OCI-LY1 (cell line): ENCODE measurements around the gene ODF4.

Experiments
- H2AFZ ChIP-seq: fragments of 200-600 bp; sonication (generic), shearing (Covaris generic); 2 replicates; pipeline ENCODE4 v1.6.0; 2014; ENCODE audit warnings: antibody characterized with exemption, mild to moderate bottlenecking, low read length
- H3F3A ChIP-seq: fragments of 200-600 bp; sonication (generic), shearing (Covaris generic); 2 replicates; pipeline ENCODE4 v1.6.0; 2014; ENCODE audit warnings: mild to moderate bottlenecking, antibody characterized with exemption, low read length, moderate library complexity; ENCODE audit not compliant: insufficient read depth
- H3K27ac ChIP-seq: fragments of 200-600 bp; sonication (generic); 2 replicates; pipeline ENCODE4 v1.5.1; 2014; ENCODE audit warnings: low read length, mixed run types, mild to moderate bottlenecking, low read depth; ENCODE audit not compliant: poor library complexity, severe bottlenecking
- H3K27me3 ChIP-seq: fragments of 200-600 bp; sonication (generic); 2 replicates; pipeline ENCODE4 v1.6.0; 2014; ENCODE audit warnings: antibody characterized with exemption, mild to moderate bottlenecking, low read length, moderate library complexity; ENCODE audit not compliant: insufficient read depth
- H3K36me3 ChIP-seq: fragments of 200-600 bp; sonication (generic); 2 replicates; pipeline ENCODE4 v1.6.1; 2014; ENCODE audit warnings: mild to moderate bottlenecking, antibody characterized with exemption, low read length, moderate library complexity, mixed read lengths; ENCODE audit not compliant: insufficient read depth
- H3K4me1 ChIP-seq: fragments of 200-600 bp; sonication (generic); 2 replicates; pipeline ENCODE4 v1.5.1; 2014; ENCODE audit warnings: mild to moderate bottlenecking, low read length, moderate library complexity; ENCODE audit not compliant: insufficient read depth, severe bottlenecking
- H3K4me2 ChIP-seq: fragments of 200-600 bp; sonication (generic), shearing (Covaris generic); 2 replicates; pipeline ENCODE4 v1.6.1; 2014; ENCODE audit warnings: low read length
- H3K4me3 ChIP-seq: fragments of 200-600 bp; sonication (generic); 2 replicates; pipeline ENCODE4 v1.5.1; 2014; ENCODE audit warnings: low read length, low read depth, mild to moderate bottlenecking, mixed read lengths; ENCODE audit not compliant: poor library complexity, severe bottlenecking
- H3K79me2 ChIP-seq: fragments of 200-600 bp; shearing (Covaris generic); 2 replicates; pipeline ENCODE4 v1.6.1; 2016; ENCODE audit warnings: mixed run types, low read length, mixed read lengths; ENCODE audit not compliant: insufficient read depth
- H3K9ac ChIP-seq: fragments of 200-600 bp; sonication (generic), shearing (Covaris generic); 2 replicates; pipeline ENCODE4 v1.6.1; 2014; ENCODE audit warnings: mild to moderate bottlenecking, low read length, mixed read lengths
- H3K9me2 ChIP-seq: fragments of 200-600 bp; sonication (generic), shearing (Covaris generic); 2 replicates; pipeline ENCODE4 v1.6.1; 2014; ENCODE audit warnings: low read depth, mild to moderate bottlenecking, low read length, mixed read lengths
- H3K9me3 ChIP-seq: fragments of 200-600 bp; shearing (Covaris generic); 2 replicates; pipeline ENCODE4 v1.6.1; 2014; ENCODE audit warnings: low read length, mixed read lengths
- H4K20me1 ChIP-seq: fragments of 200-600 bp; sonication (generic), shearing (Covaris generic); 2 replicates; pipeline ENCODE4 v1.6.0; 2016; ENCODE audit warnings: mild to moderate bottlenecking, low read length; ENCODE audit not compliant: insufficient read depth
- CTCF ChIP-seq: fragments of 200-600 bp; sonication (generic), shearing (Covaris generic); IDR thresholded peaks from 2 replicates; pipeline ENCODE4 v1.5.1; 2017; ENCODE audit warnings: mild to moderate bottlenecking, antibody characterized with exemption, low read length, moderate library complexity, mixed read lengths
- EZH2 ChIP-seq: fragments of 200-600 bp; sonication (generic), shearing (Covaris generic); IDR thresholded peaks from 2 replicates; pipeline ENCODE4 v1.8.0; 2017; ENCODE audit warnings: borderline replicate concordance, mixed run types, mild to moderate bottlenecking, antibody characterized with exemption, low read length, moderate library complexity, mixed read lengths

ODF4 gene

GRCh38 chr17:8324923-8325322, 14.7 kb upstream of the ODF4 start:
- no peak overlapping the region for H2AFZ ChIP-seq
- H3K27ac ChIP-seq, result no peak overlapping the region
- TF ChIP-seq EZH2 (no peak), CTCF (no peak)
- no peaks in the 10 kb centered on the region for H3K79me2 ChIP-seq
- H3F3A ChIP-seq, result no peaks in the 10 kb centered on the region
- no peaks in the 10 kb centered on the region for H3K4me1 ChIP-seq
- H3K9me3 ChIP-seq, result no peaks in the 10 kb centered on the region
- H3K4me2 ChIP-seq, result no peak overlapping the region
- no peak overlapping the region for H3K4me3 ChIP-seq
- no peaks in the 10 kb centered on the region for H3K36me3 ChIP-seq
- H3K9me2 ChIP-seq, result no peaks in the 10 kb centered on the region
- H3K9ac ChIP-seq, result no peak overlapping the region
- no peaks in the 10 kb centered on the region for H4K20me1 ChIP-seq
- 0 out of 2 replicates have a peak, but pooled peaks cover 3% of the 10 kb centered on the region for H3K27me3 ChIP-seq

DNA sequence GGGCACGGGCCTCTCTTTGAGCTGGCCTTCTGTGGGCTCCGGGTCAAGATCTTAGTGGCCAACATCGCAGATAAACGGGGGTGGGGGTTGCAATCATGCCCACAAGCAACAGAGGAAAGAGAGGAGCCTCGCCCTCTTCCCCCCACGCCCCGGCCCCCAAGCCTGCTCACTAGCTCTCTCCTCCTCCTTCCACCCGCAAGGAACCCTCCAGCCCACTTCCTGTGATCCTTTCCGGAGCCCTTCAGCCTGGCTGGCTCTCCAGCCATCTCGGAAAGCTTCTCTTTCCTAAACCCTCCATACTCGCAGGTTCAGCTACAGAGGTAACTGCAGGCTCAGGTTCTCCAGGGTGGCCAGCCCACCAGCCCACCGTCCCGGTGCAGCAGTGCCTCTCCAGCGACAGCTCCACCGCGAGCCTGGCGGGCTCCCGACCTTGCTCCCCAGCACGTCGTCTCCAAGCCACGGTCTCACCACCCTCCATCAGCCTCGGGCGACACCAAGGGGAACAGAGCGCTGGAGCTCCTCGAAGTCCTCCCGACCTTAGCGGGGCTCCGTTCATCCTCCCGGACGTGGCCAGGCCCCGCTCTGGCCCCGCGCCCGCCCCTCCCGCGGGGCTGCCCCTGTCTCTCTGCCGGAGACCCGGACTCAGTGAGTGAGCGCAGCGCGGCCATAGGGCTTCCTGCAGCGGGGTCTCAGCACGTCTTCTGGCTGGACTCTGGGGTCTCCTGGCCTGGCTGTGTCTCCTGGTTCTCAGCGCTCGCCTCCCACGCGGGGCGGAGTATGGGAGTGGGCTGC, 12.9 kb upstream of the ODF4 start:
- Histone ChIP-seq H3K4me3 (no peak overlapping the region), H3K9me2 (no peaks in the 10 kb centered on the region), H3K79me2 (no peaks in the 10 kb centered on the region), H3K4me2 (no peak overlapping the region), H4K20me1 (no peaks in the 10 kb centered on the region), H2AFZ (no peak overlapping the region), H3K9me3 (no peaks in the 10 kb centered on the region), H3K4me1 (no peaks in the 10 kb centered on the region), H3F3A (no peaks in the 10 kb centered on the region), H3K36me3 (no peaks in the 10 kb centered on the region), H3K27me3 (0 out of 2 replicates have a peak, but pooled peaks cover 3% of the 10 kb centered on the region), H3K9ac (no peak overlapping the region), H3K27ac (no peak overlapping the region)
- TF ChIP-seq CTCF, result no peak
- no peak for TF ChIP-seq EZH2

GRCh38 chr17:8327303-8327649, 12.4 kb upstream of the ODF4 start:
- H3K27ac ChIP-seq, result no peak overlapping the region
- H3K36me3 ChIP-seq, result no peaks in the 10 kb centered on the region
- no peak overlapping the region for H2AFZ ChIP-seq
- no peak overlapping the region for H3K9ac ChIP-seq
- H3K4me3 ChIP-seq, result no peak overlapping the region
- TF ChIP-seq EZH2 (no peak), CTCF (no peak)
- H4K20me1 ChIP-seq, result no peaks in the 10 kb centered on the region
- H3K9me2 ChIP-seq, result no peaks in the 10 kb centered on the region
- H3K9me3 ChIP-seq, result no peaks in the 10 kb centered on the region
- no peaks in the 10 kb centered on the region for H3K79me2 ChIP-seq
- H3K4me1 ChIP-seq, result no peaks in the 10 kb centered on the region
- H3K4me2 ChIP-seq, result no peak overlapping the region
- no peaks in the 10 kb centered on the region for H3F3A ChIP-seq
- H3K27me3 ChIP-seq, result 0 out of 2 replicates have a peak, but pooled peaks cover 3% of the 10 kb centered on the region
